Sigmoid colon (tissue), 7 donors: ENCODE results near the gene WNT5A. TPM values are rescaled to one million over a fixed set of nuclear protein-coding genes. Genes with fewer than 3 reads are reported as not detected.

Source experiments
- DNase-seq: peaks from one replicate; pipeline ENCODE4 v3.0.0-alpha.2; 2019
- H3K27ac ChIP-seq, 4 donors: fragments of 200-600 bp; sonication (generic); one replicate each; pipeline ENCODE4 v1.5.1; 2016 to 2019; ENCODE audit warnings: mild to moderate bottlenecking in 1 of 4
- H3K27me3 ChIP-seq, 3 donors: fragments of 200-600 bp; sonication (generic); one replicate each; pipeline ENCODE4 v1.5.1; 2019; ENCODE audit warnings: mild to moderate bottlenecking in 1 of 3
- H3K36me3 ChIP-seq, 4 donors: fragments of 200-600 bp; sonication (generic); one replicate each; pipeline ENCODE4 v1.5.1; 2016 to 2019
- H3K4me1 ChIP-seq, 4 donors: fragments of 200-600 bp; sonication (generic); one replicate each; pipeline ENCODE4 v1.5.1; 2017 to 2019
- H3K4me3 ChIP-seq, 4 donors: fragments of 200-600 bp; sonication (generic); one replicate each; pipeline ENCODE4 v1.5.1; 2017 to 2019; ENCODE audit warnings: mild to moderate bottlenecking in 2 of 4, moderate library complexity in 1 of 4
- H3K9me3 ChIP-seq, 4 donors: fragments of 200-600 bp in 3 of 4; sonication (generic) in 3 of 4; one replicate each; pipeline versions ENCODE4 v1.5.1 to v1.6.1; 2013 to 2019
- EP300 ChIP-seq, 4 donors: sonication (generic); formaldehyde crosslinking; IDR thresholded peaks; one replicate each; pipeline ENCODE4 v1.6.1; 2017; ENCODE audit warnings: antibody characterized with exemption in 4 of 4
- POLR2A ChIP-seq, 2 donors: fragments of 450-650 bp; IDR thresholded peaks; one replicate each; pipeline ENCODE4 v1.6.1; 2016; ENCODE audit warnings: antibody characterized with exemption in 2 of 2, mild to moderate bottlenecking in 2 of 2, moderate library complexity in 2 of 2
- POLR2AphosphoS5 ChIP-seq, 4 donors: sonication (generic); formaldehyde crosslinking; IDR thresholded peaks; one replicate each; pipeline ENCODE4 v1.6.1; 2017; ENCODE audit warnings: antibody characterized with exemption in 4 of 4
- WGBS, 2 donors: extraction: QIAGEN DNeasy Blood & Tissue Kit; methylation state at CpG; one replicate each; pipeline ENCODE4 v1.1.7; 2013; 5-methylcytosine and 5-hydroxymethylcytosine counted together
- intact Hi-C: fragments of 100-400 bp; cut with DNase I; formaldehyde crosslinking; loops from one replicate; pipeline ENCODE4 v1.15.1; 2023
- polyA plus RNA-seq, 3 donors: library from polyadenylated mRNA; stranded (reverse); fragments of 200-250 nt; gene quantifications; one replicate each; pipeline ENCODE4 v1.2.3, GENCODE V29; 2013
- total RNA-seq, 4 donors: library from RNA; depleted of rRNA; stranded (reverse); fragments of >200 nt; gene quantifications; one replicate each; pipeline ENCODE4 v1.1.0, GENCODE V29; 2016
- TF ChIP-seq, protein P1 (sequence below), 4 experiments: fragments of 450-650 bp in 3 of 4; fragments of 200-600 bp in 1 of 4; IDR thresholded peaks; one replicate each; pipeline ENCODE4 v1.5.1; 2016 to 2019; ENCODE audit warnings: antibody characterized with exemption in 4 of 4, mild to moderate bottlenecking in 3 of 4, moderate library complexity in 2 of 4
- donor health status: healthy with polysubstance abuse.
- donor health status: Bipolar disorder and iron deficiency.
- donor health status: healthy.

WNT5A gene
- total and polyA plus RNA-seq, 7 donors: under 0.01 to 11.9 (median 3.9) TPM

DNA sequence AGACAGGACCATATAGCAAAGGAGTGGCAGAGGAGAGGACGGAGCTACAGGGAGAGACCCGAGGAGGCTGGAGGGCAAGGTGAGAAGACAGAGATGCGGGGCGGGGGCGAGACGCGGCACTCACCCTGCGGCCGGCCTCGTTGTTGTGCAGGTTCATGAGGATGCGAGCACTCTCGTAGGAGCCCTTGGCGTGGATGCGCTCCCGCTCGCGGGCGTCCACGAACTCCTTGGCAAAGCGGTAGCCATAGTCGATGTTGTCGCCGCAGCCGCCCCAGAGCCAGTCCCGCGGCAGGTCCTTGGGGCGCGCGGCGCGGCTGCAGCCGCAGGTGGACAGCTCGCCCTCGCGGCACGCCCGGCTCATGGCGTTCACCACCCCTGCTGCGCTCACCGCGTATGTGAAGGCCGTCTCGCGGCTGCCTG, 12.9 kb downstream of the WNT5A start:
- TF ChIP-seq POLR2AphosphoS5 (IDR thresholded peaks at IDR 0.05) (no peak), POLR2A (IDR thresholded peaks at IDR 0.05) (no peak), EP300 (IDR thresholded peaks at IDR 0.05) (no peak)
- TF ChIP-seq, protein P1, sequence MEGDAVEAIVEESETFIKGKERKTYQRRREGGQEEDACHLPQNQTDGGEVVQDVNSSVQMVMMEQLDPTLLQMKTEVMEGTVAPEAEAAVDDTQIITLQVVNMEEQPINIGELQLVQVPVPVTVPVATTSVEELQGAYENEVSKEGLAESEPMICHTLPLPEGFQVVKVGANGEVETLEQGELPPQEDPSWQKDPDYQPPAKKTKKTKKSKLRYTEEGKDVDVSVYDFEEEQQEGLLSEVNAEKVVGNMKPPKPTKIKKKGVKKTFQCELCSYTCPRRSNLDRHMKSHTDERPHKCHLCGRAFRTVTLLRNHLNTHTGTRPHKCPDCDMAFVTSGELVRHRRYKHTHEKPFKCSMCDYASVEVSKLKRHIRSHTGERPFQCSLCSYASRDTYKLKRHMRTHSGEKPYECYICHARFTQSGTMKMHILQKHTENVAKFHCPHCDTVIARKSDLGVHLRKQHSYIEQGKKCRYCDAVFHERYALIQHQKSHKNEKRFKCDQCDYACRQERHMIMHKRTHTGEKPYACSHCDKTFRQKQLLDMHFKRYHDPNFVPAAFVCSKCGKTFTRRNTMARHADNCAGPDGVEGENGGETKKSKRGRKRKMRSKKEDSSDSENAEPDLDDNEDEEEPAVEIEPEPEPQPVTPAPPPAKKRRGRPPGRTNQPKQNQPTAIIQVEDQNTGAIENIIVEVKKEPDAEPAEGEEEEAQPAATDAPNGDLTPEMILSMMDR (IDR thresholded peaks at IDR 0.05): no peak
- Histone ChIP-seq H3K4me3 (no peak overlapping the region), H3K4me1 (no peaks in the 10 kb centered on the region), H3K27me3 (no peaks in the 10 kb centered on the region), H3K27ac (no peak overlapping the region), H3K36me3 (peaks cover 0 to 18% (median 3%) of the 10 kb centered on the region in 4 donors), H3K9me3 (no peaks in the 10 kb centered on the region)
- no peak for DNase-seq
- intact Hi-C loops: no loop called here
- WGBS, 2 donors: 63 to 73% methylated on average over 44 of the region's 44 CpGs

DNA sequence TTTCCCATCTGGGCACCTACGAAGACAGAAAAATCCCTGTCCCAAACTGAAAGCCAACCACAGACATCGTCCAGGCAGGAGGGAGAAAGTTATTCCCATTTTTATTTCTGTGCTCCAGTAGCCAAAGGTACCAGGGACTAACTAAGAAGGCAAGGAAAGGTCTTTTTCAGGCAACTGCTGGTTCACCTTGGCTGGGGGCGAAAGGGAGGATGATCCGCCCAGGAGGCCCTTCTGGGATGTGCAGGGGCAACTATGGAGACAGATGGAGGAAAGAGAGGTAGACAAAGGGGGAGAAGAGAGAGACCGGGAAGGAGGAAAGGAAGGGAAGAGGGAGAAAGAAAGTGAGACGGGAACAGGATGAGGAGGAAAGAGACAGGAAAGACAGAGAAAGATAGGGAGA, 13.3 kb downstream of the WNT5A start:
- H3K27ac ChIP-seq: no peak overlapping the region
- DNase-seq: no peak
- H3K9me3 ChIP-seq: no peaks in the 10 kb centered on the region
- 87% methylated on average over 6 of the region's 6 CpGs for WGBS, 2 donors
- no peak overlapping the region for H3K4me3 ChIP-seq
- intact Hi-C loops: no loop called here
- TF ChIP-seq POLR2A (IDR thresholded peaks at IDR 0.05): no peak
- H3K36me3 ChIP-seq: peaks cover 0 to 18% (median 3%) of the 10 kb centered on the region in 4 donors
- H3K4me1 ChIP-seq: no peaks in the 10 kb centered on the region
- no peaks in the 10 kb centered on the region for H3K27me3 ChIP-seq

DNA sequence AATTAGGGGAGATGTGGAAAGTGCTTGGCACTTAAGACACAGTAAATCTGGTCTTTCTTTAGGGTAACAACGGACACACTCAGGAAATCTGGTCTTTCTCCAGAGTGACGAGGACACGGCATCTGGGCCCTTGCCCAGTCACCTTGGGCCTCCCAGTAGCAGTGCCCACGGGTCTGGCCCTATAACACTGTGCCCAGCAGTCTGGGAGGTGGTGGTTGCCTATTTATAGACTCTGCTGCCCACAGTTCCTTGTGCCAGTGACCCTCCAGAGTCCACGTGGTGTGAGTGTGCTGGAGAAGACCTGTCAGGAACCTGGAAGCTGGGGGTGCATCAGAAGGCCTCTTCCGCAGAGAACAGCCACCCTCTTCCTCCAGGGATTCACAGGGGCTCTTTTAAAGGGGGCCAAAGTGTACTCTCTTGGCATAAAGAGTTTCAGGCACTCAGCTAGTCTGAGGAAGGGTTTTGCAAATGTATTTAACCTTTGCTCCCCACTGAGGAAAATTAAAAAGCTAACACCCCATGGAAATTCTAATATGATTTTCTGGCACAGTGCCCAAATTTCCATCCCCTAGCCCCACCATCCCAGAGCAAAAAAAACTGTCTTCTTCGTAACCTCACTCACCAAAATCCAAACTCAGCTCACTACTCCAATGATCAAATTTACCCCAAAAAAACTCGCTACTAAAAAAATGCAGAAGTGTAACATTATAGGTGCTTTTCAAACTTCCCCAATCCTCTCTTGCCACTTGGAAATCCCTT, 15.4 kb downstream of the WNT5A start:
- peaks cover 0 to 8% (median 0%) of the 10 kb centered on the region in 4 donors for H3K4me1 ChIP-seq
- no peak overlapping the region for H3K4me3 ChIP-seq
- no peak for DNase-seq
- H3K36me3 ChIP-seq: peaks cover 0 to 18% (median 3%) of the 10 kb centered on the region in 4 donors
- H3K9me3 ChIP-seq: no peaks in the 10 kb centered on the region
- 78 to 80% methylated on average over 8 of the region's 8 CpGs for WGBS, 2 donors
- no peaks in the 10 kb centered on the region for H3K27me3 ChIP-seq
- TF ChIP-seq POLR2A (IDR thresholded peaks at IDR 0.05) (no peak), POLR2AphosphoS5 (IDR thresholded peaks at IDR 0.05) (peak in 1 of 4 donors; percentile 8), EP300 (IDR thresholded peaks at IDR 0.05) (no peak)
- TF ChIP-seq, protein P1 (IDR thresholded peaks at IDR 0.05): no peak
- H3K27ac ChIP-seq: no peak overlapping the region
- intact Hi-C loops: no loop called here

DNA sequence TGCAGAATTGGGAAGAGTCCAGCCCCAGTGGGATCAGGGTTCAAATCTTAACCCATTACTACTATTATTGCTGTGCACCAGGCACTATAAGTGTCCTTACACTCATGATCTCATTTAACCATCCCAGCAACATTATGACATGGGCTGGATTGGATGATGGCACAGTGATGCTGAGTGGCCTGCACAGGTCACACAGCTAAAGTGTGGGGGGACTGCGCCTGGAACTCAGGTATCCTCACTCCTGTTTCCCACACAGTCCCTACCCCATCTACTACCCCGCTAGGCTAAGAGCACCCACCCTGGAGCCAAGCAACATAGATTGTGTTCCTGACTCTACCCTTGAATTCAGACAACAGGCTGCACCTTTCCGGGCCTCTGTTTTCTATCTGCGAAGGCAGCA, 16.0 kb downstream of the WNT5A start:
- H3K4me3 ChIP-seq: no peak overlapping the region
- TF ChIP-seq, protein P1 (IDR thresholded peaks at IDR 0.05): no peak
- TF ChIP-seq POLR2AphosphoS5 (IDR thresholded peaks at IDR 0.05) (no peak), EP300 (IDR thresholded peaks at IDR 0.05) (no peak), POLR2A (IDR thresholded peaks at IDR 0.05) (no peak)
- no peaks in the 10 kb centered on the region for H3K27me3 ChIP-seq
- peaks cover 0 to 18% (median 1%) of the 10 kb centered on the region in 4 donors for H3K36me3 ChIP-seq
- H3K27ac ChIP-seq: no peak overlapping the region
- DNase-seq: no peak
- no peaks in the 10 kb centered on the region for H3K9me3 ChIP-seq
- intact Hi-C loops: no loop called here
- H3K4me1 ChIP-seq: peaks cover 0 to 9% (median 0%) of the 10 kb centered on the region in 4 donors
- WGBS, 2 donors: 91 to 98% methylated on average over 4 of the region's 4 CpGs

DNA sequence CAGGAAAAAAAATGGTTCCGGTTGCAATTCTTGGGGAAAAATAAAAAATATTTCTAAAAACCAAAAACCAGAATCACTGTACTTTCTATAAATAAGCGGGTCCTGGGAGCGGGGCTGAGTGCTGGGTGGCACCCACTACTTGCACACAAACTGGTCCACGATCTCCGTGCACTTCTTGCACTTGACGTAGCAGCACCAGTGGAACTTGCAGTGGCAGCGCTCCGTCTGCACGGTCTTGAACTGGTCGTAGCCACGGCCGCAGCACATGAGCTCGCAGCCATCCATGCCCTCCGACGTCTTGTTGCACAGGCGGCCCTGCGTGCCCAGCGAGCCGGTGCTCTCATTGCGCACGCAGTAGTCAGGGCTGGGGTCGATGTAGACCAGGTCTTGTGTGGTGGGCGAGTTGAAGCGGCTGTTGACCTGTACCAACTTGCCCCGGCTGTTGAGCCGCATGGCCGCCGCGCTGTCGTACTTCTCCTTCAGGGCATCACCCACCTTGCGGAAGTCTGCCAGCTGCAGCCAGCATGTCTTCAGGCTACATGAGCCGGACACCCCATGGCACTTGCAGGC, 17.1 kb downstream of the WNT5A start:
- TF ChIP-seq EP300 (IDR thresholded peaks at IDR 0.05) (no peak), POLR2AphosphoS5 (IDR thresholded peaks at IDR 0.05) (no peak), POLR2A (IDR thresholded peaks at IDR 0.05) (no peak)
- TF ChIP-seq, protein P1 (IDR thresholded peaks at IDR 0.05): no peak
- intact Hi-C loops: no loop called here
- 96 to 97% methylated on average over 32 of the region's 32 CpGs for WGBS, 2 donors
- peaks cover 0 to 9% (median 0%) of the 10 kb centered on the region in 4 donors for H3K4me1 ChIP-seq
- H3K27me3 ChIP-seq: no peaks in the 10 kb centered on the region
- peaks cover 0 to 18% (median 0%) of the 10 kb centered on the region in 4 donors for H3K36me3 ChIP-seq
- no peaks in the 10 kb centered on the region for H3K9me3 ChIP-seq
- DNase-seq: no peak
- no peak overlapping the region for H3K4me3 ChIP-seq
- H3K27ac ChIP-seq: no peak overlapping the region
